GM18520 (cell line): Measurements from ENCODE around the gene TMEM250.
"Not testable (repeated sequence)": the region's sequence is repeated elsewhere in the genome, so short reads cannot be mapped to it uniquely, and the experiment has no call there.

Experiments used
- ATAC-seq: cut with Tn5 transposase; IDR thresholded peaks from one replicate; pipeline ENCODE4 v1.9.1; 2021; ENCODE audit not compliant: unreplicated experiment

Gene TMEM250

GRCh38 chr9:136118320-136119060, at the start of gene TMEM250:
Gene TMEM250 (minus strand): TSS chr9:136118875. CDS start chr9:136116900, 1,975 bp downstream.
- ATAC-seq, result peak; percentile 64

GRCh38 chr9:136163248-136163850, 44.7 kb upstream of the TMEM250 start:
- ATAC-seq, result no peak

DNA sequence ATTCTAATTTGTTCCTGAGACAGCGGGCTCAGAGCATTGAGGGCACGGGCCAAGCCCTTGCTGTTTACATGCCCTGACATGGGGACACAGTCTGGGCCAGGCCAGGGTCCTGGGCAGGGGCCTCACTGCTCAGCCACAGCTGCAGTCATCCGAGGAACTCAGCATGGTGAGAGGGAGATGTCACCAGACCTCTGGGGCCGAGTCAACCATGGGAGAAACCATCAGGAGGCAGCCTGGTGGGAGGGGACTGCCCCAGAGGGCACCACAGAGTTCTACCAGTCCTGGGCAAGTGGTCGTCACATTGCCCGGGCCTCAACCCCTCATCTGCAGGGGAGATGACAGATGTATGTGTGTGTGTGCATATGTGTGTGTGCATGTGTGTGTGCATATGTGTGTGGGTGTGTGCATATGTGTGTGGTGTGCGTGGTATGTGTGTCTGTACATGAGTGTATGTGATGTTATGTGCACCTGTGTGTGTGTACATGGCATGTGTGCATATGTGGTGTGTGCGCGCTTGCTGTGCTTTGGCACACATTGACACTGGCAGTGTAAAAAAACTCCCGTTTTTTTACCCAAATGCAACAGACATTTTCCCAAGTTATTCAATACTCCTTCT, 42.4 kb upstream of the TMEM250 start:
- no peak for ATAC-seq

DNA sequence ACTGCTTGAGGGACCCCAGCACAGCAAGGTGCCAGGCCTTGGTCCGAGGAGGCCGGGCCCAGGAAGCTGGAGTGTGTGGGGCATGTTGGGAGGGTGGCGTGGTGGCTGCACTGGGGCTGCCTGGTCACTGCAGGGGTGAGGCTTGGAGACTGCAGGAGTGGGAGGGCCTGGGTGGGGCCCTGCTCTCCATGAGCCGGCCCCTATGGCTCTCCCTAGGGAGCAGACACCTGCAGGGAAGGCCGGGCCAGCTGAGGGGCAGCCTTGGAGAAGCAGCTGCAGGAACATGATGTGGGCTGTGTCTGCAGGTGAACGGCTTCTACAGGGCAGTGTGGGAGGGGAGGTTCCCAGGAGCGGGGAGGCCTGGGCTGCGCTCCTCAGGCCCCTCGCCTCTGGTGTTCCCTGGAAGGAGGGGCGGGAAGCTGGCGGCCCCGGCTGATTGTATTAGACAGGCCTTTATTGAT, 41.7 kb upstream of the TMEM250 start:
- ATAC-seq, result no peak

GRCh38 chr9:136159851-136160250, 41.2 kb upstream of the TMEM250 start:
- no peak for ATAC-seq

DNA sequence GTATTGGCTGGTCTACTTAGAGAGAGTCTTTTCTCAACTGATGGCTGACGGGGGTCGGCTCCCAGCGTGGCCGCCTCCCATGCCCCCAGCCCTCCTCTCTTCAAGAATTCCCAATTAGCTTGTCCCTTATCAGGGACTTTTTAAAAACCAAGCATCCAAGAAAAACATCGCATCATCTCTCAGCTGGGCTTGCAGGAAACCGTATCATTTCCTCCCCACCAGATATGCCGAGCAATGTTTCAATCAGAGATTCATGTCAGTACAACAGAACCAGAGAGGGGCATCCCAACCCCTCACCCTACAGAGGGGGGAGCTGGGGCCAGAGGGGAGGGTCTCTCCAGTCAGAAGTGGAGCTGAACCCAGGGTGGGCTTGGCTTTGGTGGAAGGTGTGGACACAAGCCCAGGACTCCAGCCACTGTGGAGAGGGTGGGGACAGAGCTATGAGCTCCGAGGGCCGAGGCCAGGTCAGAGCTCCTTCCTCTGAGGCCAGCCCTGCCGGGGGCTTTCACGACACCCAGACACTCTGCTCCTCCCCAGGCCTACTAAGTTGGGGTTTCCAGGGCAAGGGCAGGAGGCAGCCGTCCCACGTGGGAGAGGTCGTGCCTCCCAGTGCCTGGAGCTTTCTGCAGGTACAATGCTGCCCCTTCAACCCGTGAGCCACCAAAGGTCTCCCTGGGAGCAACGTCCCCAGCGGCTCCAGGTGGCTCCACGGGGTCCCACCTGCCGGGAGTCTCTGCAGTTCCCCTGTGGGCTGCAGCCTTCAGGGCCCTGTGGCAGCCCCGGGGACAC, 39.0 kb upstream of the TMEM250 start:
- no peak for ATAC-seq

DNA sequence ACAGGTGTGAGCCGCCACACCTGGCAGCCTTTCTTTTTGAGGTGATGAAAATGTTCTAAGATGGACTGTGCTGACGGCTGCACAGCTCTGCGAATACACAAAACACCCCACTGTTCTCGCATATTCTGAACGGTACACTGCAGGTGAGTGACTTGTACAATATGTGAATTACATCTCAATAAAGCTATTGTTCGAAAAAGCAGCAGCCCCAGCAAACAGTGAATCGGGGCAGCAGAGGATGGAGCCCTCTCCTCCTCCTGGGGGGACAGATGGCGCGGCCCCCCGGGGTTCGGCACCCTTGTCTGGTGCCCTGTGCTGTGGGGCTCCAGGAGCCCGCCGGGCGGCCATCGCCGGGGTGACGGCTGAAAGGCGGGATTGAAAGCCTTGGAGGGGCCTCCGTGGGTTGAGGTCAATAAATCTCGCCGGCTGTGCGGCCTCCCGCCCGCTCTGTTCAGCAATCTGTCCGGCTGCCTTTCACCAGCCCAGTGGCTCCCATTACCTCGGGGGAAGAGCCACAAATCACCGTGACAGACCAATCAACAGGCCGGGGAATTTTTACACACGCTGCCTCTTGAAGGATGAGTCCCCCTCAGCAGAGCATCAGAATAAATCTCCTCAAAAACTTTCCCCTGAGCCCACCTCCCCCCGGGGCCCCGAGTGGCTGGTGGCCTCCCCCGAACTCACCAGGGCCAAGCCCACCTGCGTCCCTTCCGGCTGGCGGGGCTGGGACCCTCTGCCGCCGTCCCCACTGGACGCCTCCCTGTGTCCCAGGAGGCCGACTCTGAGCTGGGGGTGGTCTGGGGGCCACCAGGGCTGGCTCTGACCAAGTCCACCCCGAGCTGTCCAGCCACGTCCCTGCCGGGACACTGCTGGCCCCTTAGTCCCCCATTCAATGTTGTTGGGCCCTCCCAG, 37.8 kb upstream of the TMEM250 start:
- ATAC-seq, result no peak

DNA sequence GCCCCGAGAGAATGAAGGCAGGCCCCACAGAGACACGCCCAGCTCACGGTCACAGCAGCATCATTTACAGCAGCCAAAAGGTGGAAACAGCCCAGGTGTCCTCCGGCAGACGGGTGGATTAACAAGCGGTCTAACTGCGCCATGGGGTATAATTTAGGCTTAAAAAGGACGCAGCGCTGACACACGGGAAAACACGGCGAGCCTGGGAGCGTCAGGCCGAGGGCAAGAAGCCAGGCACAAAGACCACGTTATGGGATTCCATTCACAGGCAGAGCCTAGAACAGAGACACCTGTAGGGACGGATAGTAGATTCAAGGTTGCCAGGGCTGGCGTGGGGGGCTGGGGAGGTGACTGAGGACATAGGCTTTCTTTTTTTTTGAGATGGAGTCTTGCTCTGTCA, 36.9 kb upstream of the TMEM250 start:
- ATAC-seq, result no peak

- no peak for ATAC-seq
These were observed 36.3 kb upstream of the TMEM250 start for GRCh38 chr9:136154943-136155342.

- ATAC-seq, result no peak
These were observed 34.8 kb upstream of the TMEM250 start for GRCh38 chr9:136153381-136154065.

GRCh38 chr9:136152931-136153330, 34.3 kb upstream of the TMEM250 start:
- ATAC-seq, result no peak

GRCh38 chr9:136152543-136152866, 33.8 kb upstream of the TMEM250 start:
- ATAC-seq, result no peak

- ATAC-seq, result no peak
These were observed 33.3 kb upstream of the TMEM250 start for GRCh38 chr9:136151848-136152542.

- ATAC-seq, result no peak
These were observed 32.6 kb upstream of the TMEM250 start for GRCh38 chr9:136151214-136151804.

DNA sequence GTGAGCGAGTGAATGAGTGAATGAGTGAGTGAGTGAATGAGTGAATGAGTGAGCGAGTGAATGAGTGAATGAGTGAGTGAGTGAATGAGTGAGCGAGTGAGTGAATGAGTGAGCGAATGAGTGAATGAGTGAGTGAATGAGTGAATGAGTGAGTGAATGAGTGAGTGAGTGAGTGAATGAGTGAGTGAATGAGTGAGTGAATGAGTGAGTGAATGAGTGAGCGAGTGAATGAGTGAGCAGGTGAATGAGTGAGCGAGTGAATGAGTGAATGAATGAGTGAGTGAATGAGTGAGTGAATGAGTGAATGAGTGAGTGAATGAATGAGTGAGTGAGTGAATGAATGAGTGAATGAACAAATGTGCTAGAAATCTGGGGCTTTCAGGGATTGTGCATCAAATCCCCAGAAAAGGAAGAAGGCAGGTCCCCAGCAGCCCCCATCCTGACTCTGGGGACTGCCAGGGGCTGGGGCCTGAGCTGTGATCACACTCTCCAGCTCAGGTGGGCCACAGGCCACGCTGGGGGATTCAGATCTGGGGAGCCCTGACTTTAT, 32.1 kb upstream of the TMEM250 start:
- ATAC-seq, result not testable (repeated sequence)

DNA sequence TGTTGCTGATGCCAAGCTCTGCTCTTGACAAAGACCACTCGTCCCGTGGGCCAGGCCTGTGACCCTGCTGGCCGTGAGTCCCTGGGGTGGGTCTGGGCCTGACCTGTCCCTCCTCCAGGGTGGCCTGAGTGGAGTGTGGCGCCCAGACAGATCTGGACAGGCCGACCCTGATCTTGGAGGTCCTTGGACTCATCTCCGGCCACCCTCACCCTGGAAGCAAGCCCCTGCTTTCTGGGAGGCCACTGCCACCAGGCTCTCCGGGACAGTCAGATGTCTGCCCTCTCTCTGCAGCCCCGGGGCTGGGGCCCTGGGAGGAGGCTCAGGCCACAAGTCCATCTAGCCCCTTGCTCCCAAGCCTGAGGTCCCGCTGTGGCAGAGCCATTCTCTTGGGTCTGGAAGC, 31.2 kb upstream of the TMEM250 start:
- ATAC-seq, result no peak

DNA sequence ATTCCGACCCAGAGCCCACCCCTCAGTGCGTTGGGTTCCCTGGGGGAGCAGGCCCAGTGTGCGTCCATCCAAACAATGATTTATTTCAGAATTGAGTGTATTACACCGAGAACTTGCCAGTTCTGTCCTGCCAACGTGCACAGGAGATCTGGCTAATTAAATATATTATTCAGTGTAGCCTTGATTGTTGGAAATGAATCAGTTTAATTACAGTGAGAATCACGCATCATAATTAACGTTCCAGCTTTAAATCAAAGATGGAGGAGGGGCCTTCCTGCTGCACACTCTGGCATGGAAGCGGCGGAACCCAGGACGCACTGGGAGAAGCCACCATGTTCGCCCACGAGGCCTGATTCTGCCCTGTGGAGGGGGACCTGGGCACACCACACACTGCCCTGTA, 30.7 kb upstream of the TMEM250 start:
- no peak for ATAC-seq

DNA sequence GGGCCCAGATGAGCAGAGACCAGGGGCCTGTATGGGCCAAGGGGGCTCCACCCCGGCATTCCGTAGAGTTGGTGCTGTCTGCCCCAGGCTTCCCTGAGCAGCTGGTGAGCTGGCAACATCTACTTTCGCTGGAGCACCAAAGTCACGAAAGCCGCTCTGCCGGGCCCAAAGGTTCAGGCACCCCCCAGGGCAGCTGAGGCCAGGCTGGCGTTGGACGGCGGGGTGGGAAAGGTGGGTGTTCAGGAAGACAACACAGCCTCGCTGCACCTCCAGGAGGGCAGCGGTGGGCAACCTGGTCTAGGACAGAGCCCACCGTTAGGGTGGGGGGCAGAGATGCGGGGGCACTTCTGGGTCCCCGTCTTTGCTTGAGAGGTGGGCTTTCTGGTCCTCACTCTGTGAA, 30.1 kb upstream of the TMEM250 start:
- ATAC-seq, result no peak
